Medulla oblongata (tissue), 1 donor: ENCODE results near the gene CSH2.
"Not testable (repeated sequence)": the region's sequence is repeated elsewhere in the genome, so short reads cannot be mapped to it uniquely, and the experiment has no call there.

Source experiments
- DNase-seq: peaks from one replicate; pipeline ENCODE4 v3.0.0-alpha.2; 2015; ENCODE audit errors: extremely low spot score

The CSH2 gene

GRCh38 chr17:63873577-63873976 lies at the start of gene CSH2:
TSS of gene CSH2 (minus strand) at chr17:63873677. CDS start at chr17:63873614, 63 bp downstream.
- DNase-seq: not testable (repeated sequence)

- DNase-seq: not testable (repeated sequence)
Observed at GRCh38 chr17:63922402-63922801, 48.9 kb upstream of the CSH2 start.

GRCh38 chr17:63920779-63921178 lies 47.3 kb upstream of the CSH2 start:
- DNase-seq: not testable (repeated sequence)

GRCh38 chr17:63920050-63920449 lies 46.6 kb upstream of the CSH2 start:
- not testable (repeated sequence) for DNase-seq

- peak; percentile 71 for DNase-seq
Observed at GRCh38 chr17:63919311-63919723, 45.8 kb upstream of the CSH2 start.

- not testable (repeated sequence) for DNase-seq
Observed at GRCh38 chr17:63918789-63919305, 45.4 kb upstream of the CSH2 start, which contains the start of gene GH1. TSS of gene GH1 (minus strand) at chr17:63918839. CDS start at chr17:63918776, 63 bp downstream.

- DNase-seq: no peak
Observed at GRCh38 chr17:63918305-63918704, 44.8 kb upstream of the CSH2 start.

- DNase-seq: no peak
Observed at GRCh38 chr17:63917646-63918045, 44.2 kb upstream of the CSH2 start.

- not testable (repeated sequence) for DNase-seq
Observed at GRCh38 chr17:63917206-63917605, 43.7 kb upstream of the CSH2 start.

GRCh38 chr17:63916566-63917185 lies 43.2 kb upstream of the CSH2 start:
- no peak for DNase-seq

GRCh38 chr17:63915753-63916152 lies 42.3 kb upstream of the CSH2 start:
- DNase-seq: not testable (repeated sequence)

- DNase-seq: no peak
Observed at GRCh38 chr17:63914471-63914870, 41.0 kb upstream of the CSH2 start.

GRCh38 chr17:63911657-63912100 lies 38.2 kb upstream of the CSH2 start:
- peak; percentile 28 for DNase-seq

- no peak for DNase-seq
Observed at GRCh38 chr17:63911041-63911635, 37.7 kb upstream of the CSH2 start, which contains the start of gene CSHL1. TSS of gene CSHL1 (minus strand) at chr17:63911258. CDS start at chr17:63911196, 62 bp downstream.

- DNase-seq: no peak
Observed at GRCh38 chr17:63910096-63910495, 36.6 kb upstream of the CSH2 start.

GRCh38 chr17:63909586-63909985 lies 36.1 kb upstream of the CSH2 start:
- DNase-seq: not testable (repeated sequence)

- not testable (repeated sequence) for DNase-seq
Observed at GRCh38 chr17:63907161-63907778, 33.8 kb upstream of the CSH2 start.

GRCh38 chr17:63904796-63905195 lies 31.3 kb upstream of the CSH2 start:
- DNase-seq: not testable (repeated sequence)

- DNase-seq: not testable (repeated sequence)
Observed at GRCh38 chr17:63903787-63904201, 30.3 kb upstream of the CSH2 start.

GRCh38 chr17:63901971-63902370 lies 28.5 kb upstream of the CSH2 start:
- not testable (repeated sequence) for DNase-seq

GRCh38 chr17:63898899-63899798 lies 25.7 kb upstream of the CSH2 start:
- DNase-seq: not testable (repeated sequence)
